Prostate gland (tissue), 2 donors: ENCODE results near the gene ADPRHL1. TPM values are rescaled to one million over a fixed set of nuclear protein-coding genes. Genes with fewer than 3 reads are reported as not detected.
A peak's percentile ranks its signal among the peaks of the same experiment; 100 is the strongest.

ENCODE experiments used
- DNase-seq: peaks from one replicate; pipeline ENCODE4 v3.0.0-alpha.2; 2019; ENCODE audit warnings: low spot score
- H3K27ac ChIP-seq, 2 donors: fragments of 200-600 bp; sonication (generic); 2 replicates each; pipeline ENCODE4 v1.5.1; 2017 to 2019
- H3K27me3 ChIP-seq: fragments of 200-600 bp; sonication (generic); replicated peaks from 2 replicates; pipeline ENCODE4 v1.5.1; 2019; ENCODE audit not compliant: insufficient read depth
- H3K36me3 ChIP-seq, 2 donors: fragments of 200-600 bp; sonication (generic); 1 replicate in 1 of 2; 2 replicates in 1 of 2; pipeline versions ENCODE4 v1.5.1 to v1.8.1; 2017 to 2019
- H3K4me1 ChIP-seq: fragments of 200-600 bp; sonication (generic); replicated peaks from 2 replicates; pipeline ENCODE4 v1.5.1; 2019
- H3K4me3 ChIP-seq, 2 donors: fragments of 200-600 bp; sonication (generic); 2 replicates each; pipeline ENCODE4 v1.5.1; 2017 to 2019
- H3K9me3 ChIP-seq: fragments of 200-600 bp; sonication (generic); 2 replicates; pipeline ENCODE4 v1.5.1; 2017
- CTCF ChIP-seq, 4 experiments: fragments of 200-600 bp in 2 of 4; fragments of 450-650 bp in 2 of 4; sonication (generic) in 2 of 4; IDR thresholded peaks; 1 replicate in 3 of 4; 2 replicates in 1 of 4; pipeline ENCODE4 v1.5.1; 2016 to 2019; ENCODE audit warnings: antibody characterized with exemption in 4 of 4, mild to moderate bottlenecking in 2 of 4, moderate library complexity in 2 of 4
- POLR2A ChIP-seq: fragments of 450-650 bp; IDR thresholded peaks from one replicate; pipeline ENCODE4 v1.6.1; 2016; ENCODE audit warnings: antibody characterized with exemption, mild to moderate bottlenecking
- POLR2AphosphoS5 ChIP-seq: sonication (generic); formaldehyde crosslinking; IDR thresholded peaks from one replicate; pipeline ENCODE4 v1.6.1; 2017; ENCODE audit warnings: antibody characterized with exemption
- WGBS: methylation state at CpG from one replicate; pipeline ENCODE4 v1.1.5; 2018; 5-methylcytosine and 5-hydroxymethylcytosine counted together
- intact Hi-C: fragments of 100-400 bp; cut with DNase I; formaldehyde crosslinking; loops from one replicate; pipeline ENCODE4 v1.14.2; 2022
- total RNA-seq, 2 donors: library from RNA; depleted of rRNA; stranded (reverse); fragments of >200 nt; gene quantifications; one replicate each; pipeline ENCODE4 v1.1.0, GENCODE V29; 2016

ADPRHL1 gene
- total RNA-seq, 2 donors from 2014 or later: 3.7 to 3.9 TPM

DNA sequence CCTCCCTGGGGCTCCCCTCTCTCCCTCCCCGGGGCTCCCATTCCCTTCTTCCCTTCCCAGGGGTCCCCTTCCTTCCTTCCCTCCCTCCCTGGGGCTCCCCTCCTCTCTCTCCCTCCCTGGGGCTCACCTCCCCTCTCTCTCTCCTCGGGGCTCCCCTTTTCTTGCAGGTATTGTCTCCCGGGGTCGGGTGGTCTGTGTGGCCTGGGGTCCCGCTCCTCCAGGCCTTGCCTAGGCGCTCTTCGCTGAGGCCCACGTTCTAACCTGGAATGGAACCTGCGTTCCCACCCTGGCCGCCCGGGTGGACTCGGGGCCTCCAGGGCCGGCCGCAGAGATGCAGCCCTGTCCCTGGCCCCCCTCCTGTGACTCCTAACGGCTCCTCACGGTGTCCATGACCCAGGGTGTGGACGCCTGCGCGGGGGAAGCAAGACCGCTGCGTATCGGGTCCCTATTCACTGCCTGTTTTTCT lies 38.2 kb upstream of the ADPRHL1 start:
- DNase-seq: no peak
- Histone ChIP-seq H3K4me1 (peaks cover 8% of the 10 kb centered on the region), H3K36me3 (no peaks in the 10 kb centered on the region), H3K27me3 (no peaks in the 10 kb centered on the region), H3K9me3 (no peaks in the 10 kb centered on the region), H3K4me3 (peak overlapping the region; percentile 89 to 93), H3K27ac (peak overlapping the region; percentile 82 to 84)
- WGBS: 2% methylated on average over 21 of the region's 22 CpGs
- intact Hi-C loops: loop anchor here (10.0 kb wide), 1 partner anchor 337 kb away; the partner anchor contains the start of gene PROZ
- TF ChIP-seq POLR2A: no peak
- no peak for TF ChIP-seq POLR2AphosphoS5
- no peak for TF ChIP-seq CTCF (IDR thresholded peaks at IDR 0.05)

- intact Hi-C loops: loop anchor here (10.0 kb wide), 1 partner anchor 336 kb away; the partner anchor contains the start of gene PROZ
- peak; percentile 90 for TF ChIP-seq POLR2A
- TF ChIP-seq POLR2AphosphoS5: peak; percentile 59
- TF ChIP-seq CTCF (IDR thresholded peaks at IDR 0.05): peak in 1 of 4 experiments; percentile 25
- Histone ChIP-seq H3K36me3 (no peaks in the 10 kb centered on the region), H3K27ac (peak within 1 kb of the TSS; percentile 82 to 84), H3K4me1 (peaks cover 3% of the 10 kb centered on the region), H3K4me3 (peak within 1 kb of the TSS; percentile 89 to 93), H3K27me3 (no peaks in the 10 kb centered on the region), H3K9me3 (no peaks in the 10 kb centered on the region)
- DNase-seq: peak; percentile 92
- under 1% methylated on average over 87 of the region's 115 CpGs for WGBS
Observed at GRCh38 chr13:113490496-113491417, 37.5 kb upstream of the ADPRHL1 start, which contains the start of gene DCUN1D2. TSS of gene DCUN1D2 (minus strand) at chr13:113490711. CDS start at chr13:113490669, 42 bp downstream.

DNA sequence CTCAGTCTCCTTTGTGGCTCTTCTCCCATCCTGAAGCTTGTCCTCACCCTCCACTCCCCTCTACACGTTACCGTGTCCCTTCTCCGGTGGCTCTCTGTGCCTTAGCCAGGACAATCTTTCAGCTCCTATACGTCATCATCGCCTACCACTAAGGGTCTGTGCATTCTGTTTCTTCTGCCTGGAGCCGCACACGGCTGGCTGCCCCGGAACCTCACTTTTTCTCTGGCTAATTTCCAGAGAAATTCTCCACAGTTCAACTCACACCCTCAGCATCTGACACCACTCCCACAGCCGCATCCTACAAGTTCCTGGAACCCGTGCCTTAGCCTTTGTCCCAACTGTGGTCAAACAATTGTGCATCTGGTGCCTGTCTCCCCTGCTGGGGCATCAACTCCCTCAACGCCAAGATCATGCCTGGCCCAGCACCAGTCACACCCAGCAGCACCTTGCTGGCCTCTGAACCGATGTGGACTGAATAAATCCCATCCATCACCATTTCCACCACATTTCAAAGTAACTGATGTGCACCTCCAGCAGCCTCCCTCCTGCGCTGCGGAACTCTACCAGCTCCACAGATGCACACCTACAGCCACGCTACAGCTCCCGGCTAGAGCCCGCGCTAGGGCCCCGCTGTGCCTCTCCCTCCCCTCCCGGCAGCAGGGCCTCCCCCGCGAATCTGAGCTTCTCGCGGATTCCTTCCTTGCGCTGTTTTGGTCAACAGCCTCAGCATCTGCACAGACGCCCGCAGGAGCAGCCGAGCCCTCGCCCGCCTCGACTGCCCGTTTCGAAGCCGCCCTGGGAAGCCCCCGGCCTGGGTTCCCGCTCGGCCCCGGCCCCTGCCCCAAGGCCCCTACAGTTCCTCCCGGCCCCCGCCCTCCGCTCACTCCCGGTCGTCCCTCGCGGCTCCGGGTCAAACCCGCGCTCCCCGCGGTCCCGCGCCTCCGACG lies 36.5 kb upstream of the ADPRHL1 start:
- Histone ChIP-seq H3K4me1 (peaks cover 3% of the 10 kb centered on the region), H3K36me3 (no peaks in the 10 kb centered on the region), H3K27ac (peak overlapping the region; percentile 82 to 84), H3K4me3 (peak overlapping the region; percentile 89 to 93), H3K9me3 (no peaks in the 10 kb centered on the region), H3K27me3 (no peaks in the 10 kb centered on the region)
- intact Hi-C loops: loop anchor here (10.0 kb wide), 1 partner anchor 335 kb away; the partner anchor contains the start of gene PROZ
- TF ChIP-seq POLR2AphosphoS5: no peak
- TF ChIP-seq POLR2A: no peak
- no peak for TF ChIP-seq CTCF (IDR thresholded peaks at IDR 0.05)
- WGBS: 2% methylated on average over 54 of the region's 54 CpGs
- DNase-seq: no peak

- Histone ChIP-seq H3K9me3 (no peaks in the 10 kb centered on the region), H3K27ac (no peak overlapping the region), H3K36me3 (no peaks in the 10 kb centered on the region), H3K4me1 (peaks cover 3% of the 10 kb centered on the region), H3K27me3 (no peaks in the 10 kb centered on the region), H3K4me3 (peak overlapping the region in 1 of 2 donors; percentile 89)
- WGBS: 39% methylated on average over 8 of the region's 8 CpGs
- intact Hi-C loops: no loop called here
- DNase-seq: no peak
- no peak for TF ChIP-seq POLR2A
- TF ChIP-seq CTCF (IDR thresholded peaks at IDR 0.05): no peak
- TF ChIP-seq POLR2AphosphoS5: no peak
Observed at GRCh38 chr13:113489171-113489548, 35.9 kb upstream of the ADPRHL1 start.
